HepG2 (cell line): ENCODE results near the gene ZCCHC12. TPM values are rescaled to one million over a fixed set of nuclear protein-coding genes. Genes with fewer than 3 reads are reported as not detected.

ENCODE experiments used
- BCL6 ChIP-seq: IDR thresholded peaks from 2 replicates; pipeline ENCODE4 v1.6.1; 2016; ENCODE audit warnings: missing genetic modification reagents, missing compliant biosample characterization
- E2F1 ChIP-seq: sonication (generic); formaldehyde crosslinking; IDR thresholded peaks from 2 replicates; pipeline ENCODE4 v1.5.0; 2020; ENCODE audit warnings: missing genetic modification reagents
- GATA4 ChIP-seq: sonication (generic); IDR thresholded peaks from 2 replicates; pipeline ENCODE4 v1.6.1; 2016; ENCODE audit warnings: antibody characterized with exemption, low read depth, borderline replicate concordance
- KMT2A ChIP-seq: sonication (generic); formaldehyde crosslinking; IDR thresholded peaks from 2 replicates; pipeline ENCODE4 v1.4.0; 2020; ENCODE audit warnings: missing genetic modification reagents
- MLX ChIP-seq: IDR thresholded peaks from 2 replicates; pipeline ENCODE4 v1.6.1; 2016
- NCOA1 ChIP-seq: sonication (generic); formaldehyde crosslinking; IDR thresholded peaks from 2 replicates; pipeline ENCODE4 v1.9.0; 2021; ENCODE audit warnings: missing genetic modification reagents
- POLR2G ChIP-seq: fragments of 200-400 bp; formaldehyde crosslinking; IDR thresholded peaks from 2 replicates; pipeline ENCODE4 v1.6.1; 2018; ENCODE audit warnings: mild to moderate bottlenecking, low read depth, low read length, moderate library complexity
- PRDM15 ChIP-seq: sonication (generic); formaldehyde crosslinking; IDR thresholded peaks from 2 replicates; pipeline ENCODE4 v1.4.0; 2020; ENCODE audit warnings: missing genetic modification reagents
- RBFOX2 ChIP-seq: fragments of 200-400 bp; formaldehyde crosslinking; IDR thresholded peaks from 2 replicates; pipeline ENCODE4 v1.6.1; 2017; ENCODE audit warnings: low read depth, mild to moderate bottlenecking, low read length
- RFXAP ChIP-seq: sonication (generic); formaldehyde crosslinking; IDR thresholded peaks from 2 replicates; pipeline ENCODE4 v1.4.0; 2020; ENCODE audit warnings: missing genetic modification reagents, borderline replicate concordance
- SKIL ChIP-seq: sonication (generic); formaldehyde crosslinking; IDR thresholded peaks from 2 replicates; pipeline ENCODE4 v1.8.0; 2022; ENCODE audit warnings: missing genetic modification reagents, mild to moderate bottlenecking, moderate library complexity, borderline replicate concordance
- TBX3 ChIP-seq: fragments of 450-650 bp; IDR thresholded peaks from 2 replicates; pipeline ENCODE4 v1.6.1; 2017; ENCODE audit warnings: antibody characterized with exemption, mild to moderate bottlenecking, inconsistent platforms, borderline replicate concordance
- U2AF1 ChIP-seq: fragments of 200-400 bp; formaldehyde crosslinking; optimal IDR thresholded peaks from 2 replicates; pipeline ENCODE3; 2017; ENCODE audit warnings: mild to moderate bottlenecking, low read depth, low read length
- ZBTB14 ChIP-seq: sonication (generic); formaldehyde crosslinking; IDR thresholded peaks from 2 replicates; pipeline ENCODE4 v1.4.0; 2020; ENCODE audit warnings: missing genetic modification reagents
- ZFP82 ChIP-seq: sonication (generic); formaldehyde crosslinking; IDR thresholded peaks from 2 replicates; pipeline ENCODE4 v1.5.1; 2020; ENCODE audit warnings: mild to moderate bottlenecking, missing genetic modification reagents, borderline replicate concordance
- ZNF605 ChIP-seq: sonication (generic); formaldehyde crosslinking; IDR thresholded peaks from 2 replicates; pipeline ENCODE4 v1.8.0; 2022; ENCODE audit warnings: mild to moderate bottlenecking, missing genetic modification reagents
- ZNF770 ChIP-seq: sonication (generic); formaldehyde crosslinking; IDR thresholded peaks from 2 replicates; pipeline ENCODE4 v1.5.0; 2020; ENCODE audit warnings: mild to moderate bottlenecking, missing genetic modification reagents
- ZNF841 ChIP-seq: sonication (generic); formaldehyde crosslinking; IDR thresholded peaks from 2 replicates; pipeline ENCODE4 v1.8.1; 2023; ENCODE audit warnings: missing genetic modification reagents, borderline replicate concordance
- polyA plus RNA-seq, 8 experiments: library from polyadenylated mRNA; depleted of rRNA in 3 of 8; stranded (reverse) in 7 of 8; unstranded in 1 of 8; fragments of >200 nt; fragmentation: Illumina TruSeq in 4 of 8; extraction: Trizol in 4 of 8; gene quantifications; 2 replicates each; pipeline versions ENCODE4 v1.2.1 to v1.2.3, GENCODE V29; 2011 to 2016; ENCODE audit warnings: low read depth in 4 of 8, missing spikeins in 1 of 8, mixed read lengths in 1 of 8; ENCODE audit not compliant: insufficient read depth in 1 of 8
- total RNA-seq, 5 experiments: library from RNA; depleted of rRNA; stranded (reverse); fragments of >200 nt; fragmentation: Illumina TruSeq; extraction: Trizol; gene quantifications; 2 replicates each; pipeline ENCODE4 v1.2.3, GENCODE V29; 2016; ENCODE audit warnings: low read depth in 1 of 5

ZCCHC12 gene
- total and polyA plus RNA-seq, 2 of the 13 experiments (the other 11 are each of a cell fraction or from before 2014, with no cell fraction given) = 0.05 to 0.20 TPM

GRCh38 chrX:118839334-118839958 is 15.8 kb downstream of the ZCCHC12 start (continued):
- TF ChIP-seq SKIL (CRISPR knock-in tag) (no peak), ZNF841 (CRISPR knock-in tag) (no peak), U2AF1 (no peak), POLR2G (peak; percentile 58), RBFOX2 (peak; percentile 78), E2F1 (no peak), ZNF770 (CRISPR knock-in tag) (no peak), MLX (CRISPR knock-in tag) (peak; percentile 57; the same call in 1 of the 2 replicates), KMT2A (CRISPR knock-in tag) (peak; percentile 64; the same call in 1 of the 2 replicates), BCL6 (CRISPR knock-in tag) (peak; percentile 15; the same call in 1 of the 2 replicates), ZFP82 (CRISPR knock-in tag) (no peak), ZBTB14 (CRISPR knock-in tag) (peak; percentile 62), GATA4 (no peak), ZNF605 (CRISPR knock-in tag) (no peak), NCOA1 (no peak), TBX3 (no peak), RFXAP (CRISPR knock-in tag) (peak; percentile 58; the same call in 1 of the 2 replicates), PRDM15 (CRISPR knock-in tag) (no peak)
